WTC11 (cell line): ENCODE data around the gene ZNF492. TPM values are rescaled to one million over a fixed set of nuclear protein-coding genes. Genes with fewer than 3 reads are reported as not detected.

Source experiments
- ATAC-seq: fragments of 200-7000 bp; cut with Tn5 transposase; 2 replicates; pipeline ENCODE4 v1.10.0; 2021; ENCODE audit warnings: mild to moderate bottlenecking, moderate library complexity
- CTCF ChIA-PET: fragments of 300-600 bp; sonication (Branson Sonifier 250); formaldehyde crosslinking; loops from one replicate; lab custom pipeline; 2021; ENCODE audit warnings: antibody characterized with exemption; lab: Charles Lee
- POLR2A ChIA-PET: fragments of 350-600 bp; sonication (Branson Sonifier 250); formaldehyde crosslinking; loops from one replicate; lab custom pipeline; 2021; ENCODE audit warnings: antibody characterized with exemption; lab: Charles Lee
- DNase-seq: peaks from one replicate; pipeline ENCODE4 v3.0.0; 2021; ENCODE audit warnings: low spot score
- H3K27ac Mint-ChIP-seq: 2 replicates; pipeline ENCODE4 v1.8.0; 2021; ENCODE audit warnings: mixed read lengths
- H3K27me3 Mint-ChIP-seq: 2 replicates; pipeline ENCODE4 v1.8.0; 2021; ENCODE audit warnings: low read depth, mild to moderate bottlenecking, moderate library complexity, mixed read lengths
- H3K36me3 Mint-ChIP-seq: 2 replicates; pipeline ENCODE4 v1.8.0; 2021; ENCODE audit warnings: mixed read lengths
- H3K4me1 Mint-ChIP-seq: 2 replicates; pipeline ENCODE4 v1.8.0; 2022; ENCODE audit warnings: mixed read lengths
- H3K4me3 Mint-ChIP-seq: 2 replicates; pipeline ENCODE4 v1.8.0; 2021; ENCODE audit warnings: mild to moderate bottlenecking, moderate library complexity, mixed read lengths
- H3K9me3 Mint-ChIP-seq: 2 replicates; pipeline ENCODE4 v1.8.0; 2021; ENCODE audit warnings: mixed read lengths
- AFF4 ChIP-seq: sonication (generic); formaldehyde crosslinking; IDR thresholded peaks from 2 replicates; pipeline ENCODE4 v1.8.1; 2023; ENCODE audit warnings: mild to moderate bottlenecking, missing genetic modification reagents, borderline replicate concordance
- CREM ChIP-seq: sonication (generic); formaldehyde crosslinking; IDR thresholded peaks from 2 replicates; pipeline ENCODE4 v1.8.1; 2022; ENCODE audit warnings: mild to moderate bottlenecking, missing genetic modification reagents, moderate library complexity
- CTCF ChIP-seq: fragments of 200-600 bp; IDR thresholded peaks from 2 replicates; pipeline ENCODE4 v1.8.0; 2022; ENCODE audit warnings: antibody characterized with exemption
- E2F1 ChIP-seq: sonication (generic); formaldehyde crosslinking; IDR thresholded peaks from 2 replicates; pipeline ENCODE4 v1.8.0; 2022; ENCODE audit warnings: mild to moderate bottlenecking, missing genetic modification reagents
- GABPB1 ChIP-seq: sonication (generic); formaldehyde crosslinking; IDR thresholded peaks from 2 replicates; pipeline ENCODE4 v1.8.1; 2023; ENCODE audit warnings: mild to moderate bottlenecking, missing genetic modification reagents
- ZBTB21 ChIP-seq: sonication (generic); formaldehyde crosslinking; IDR thresholded peaks from 2 replicates; pipeline ENCODE4 v1.8.1; 2023; ENCODE audit warnings: mild to moderate bottlenecking, missing genetic modification reagents, borderline replicate concordance
- ZNF425 ChIP-seq: fragments of 250-450 bp; sonication (Bioruptor Pico); conservative IDR thresholded peaks from 2 replicates; pipeline ENCODE4 v1.9.0; 2021; ENCODE audit warnings: mild to moderate bottlenecking
- total RNA-seq: library from RNA; stranded (reverse); gene quantifications from 3 replicates; pipeline ENCODE4 v1.2.3, GENCODE V29; 2021
- TF ChIP-seq, protein P1 (sequence below): sonication (generic); formaldehyde crosslinking; IDR thresholded peaks from 2 replicates; pipeline ENCODE4 v1.8.0; 2023; ENCODE audit warnings: missing genetic modification reagents
- TF ChIP-seq, protein P2 (sequence below): sonication (generic); formaldehyde crosslinking; IDR thresholded peaks from 2 replicates; pipeline ENCODE4 v1.8.1; 2022; ENCODE audit warnings: low read depth, missing genetic modification reagents, borderline replicate concordance
- TF ChIP-seq, protein P3 (sequence below): sonication (generic); formaldehyde crosslinking; IDR thresholded peaks from 2 replicates; pipeline ENCODE4 v1.8.1; 2022; ENCODE audit warnings: low read depth, mild to moderate bottlenecking, moderate library complexity, missing genetic modification reagents, borderline replicate concordance
- TF ChIP-seq, protein P4 (sequence below): sonication (generic); formaldehyde crosslinking; IDR thresholded peaks from 2 replicates; pipeline ENCODE4 v1.8.1; 2023; ENCODE audit warnings: mild to moderate bottlenecking, missing genetic modification reagents, moderate library complexity

Gene ZNF492
- total RNA-seq, 1 experiment from 2014 or later: 0.17 TPM

- ATAC-seq (no peak), DNase-seq (no peak)
- POLR2A ChIA-PET: no interaction called here
- H3K4me1 Mint-ChIP-seq: no peaks in the 10 kb centered on the region
- H3K27ac Mint-ChIP-seq: no peak overlapping the region
- peaks cover 18% of the 10 kb centered on the region for H3K27me3 Mint-ChIP-seq
- no peak overlapping the region for H3K4me3 Mint-ChIP-seq
- H3K36me3 Mint-ChIP-seq: peaks cover 62% of the 10 kb centered on the region
- peaks cover 71% of the 10 kb centered on the region for H3K9me3 Mint-ChIP-seq
- no peak for TF ChIP-seq AFF4 (CRISPR knock-in tag)
- TF ChIP-seq ZBTB21 (CRISPR knock-in tag): no peak
- TF ChIP-seq, protein P1, sequence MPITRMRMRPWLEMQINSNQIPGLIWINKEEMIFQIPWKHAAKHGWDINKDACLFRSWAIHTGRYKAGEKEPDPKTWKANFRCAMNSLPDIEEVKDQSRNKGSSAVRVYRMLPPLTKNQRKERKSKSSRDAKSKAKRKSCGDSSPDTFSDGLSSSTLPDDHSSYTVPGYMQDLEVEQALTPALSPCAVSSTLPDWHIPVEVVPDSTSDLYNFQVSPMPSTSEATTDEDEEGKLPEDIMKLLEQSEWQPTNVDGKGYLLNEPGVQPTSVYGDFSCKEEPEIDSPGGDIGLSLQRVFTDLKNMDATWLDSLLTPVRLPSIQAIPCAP (CRISPR knock-in tag): no peak
- TF ChIP-seq, protein P2, sequence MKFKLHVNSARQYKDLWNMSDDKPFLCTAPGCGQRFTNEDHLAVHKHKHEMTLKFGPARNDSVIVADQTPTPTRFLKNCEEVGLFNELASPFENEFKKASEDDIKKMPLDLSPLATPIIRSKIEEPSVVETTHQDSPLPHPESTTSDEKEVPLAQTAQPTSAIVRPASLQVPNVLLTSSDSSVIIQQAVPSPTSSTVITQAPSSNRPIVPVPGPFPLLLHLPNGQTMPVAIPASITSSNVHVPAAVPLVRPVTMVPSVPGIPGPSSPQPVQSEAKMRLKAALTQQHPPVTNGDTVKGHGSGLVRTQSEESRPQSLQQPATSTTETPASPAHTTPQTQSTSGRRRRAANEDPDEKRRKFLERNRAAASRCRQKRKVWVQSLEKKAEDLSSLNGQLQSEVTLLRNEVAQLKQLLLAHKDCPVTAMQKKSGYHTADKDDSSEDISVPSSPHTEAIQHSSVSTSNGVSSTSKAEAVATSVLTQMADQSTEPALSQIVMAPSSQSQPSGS (CRISPR knock-in tag): no peak
- no peak for TF ChIP-seq GABPB1 (CRISPR knock-in tag)
- TF ChIP-seq CTCF: no peak
- no peak for TF ChIP-seq E2F1 (CRISPR knock-in tag)
- no peak for TF ChIP-seq ZNF425
- TF ChIP-seq, protein P3, sequence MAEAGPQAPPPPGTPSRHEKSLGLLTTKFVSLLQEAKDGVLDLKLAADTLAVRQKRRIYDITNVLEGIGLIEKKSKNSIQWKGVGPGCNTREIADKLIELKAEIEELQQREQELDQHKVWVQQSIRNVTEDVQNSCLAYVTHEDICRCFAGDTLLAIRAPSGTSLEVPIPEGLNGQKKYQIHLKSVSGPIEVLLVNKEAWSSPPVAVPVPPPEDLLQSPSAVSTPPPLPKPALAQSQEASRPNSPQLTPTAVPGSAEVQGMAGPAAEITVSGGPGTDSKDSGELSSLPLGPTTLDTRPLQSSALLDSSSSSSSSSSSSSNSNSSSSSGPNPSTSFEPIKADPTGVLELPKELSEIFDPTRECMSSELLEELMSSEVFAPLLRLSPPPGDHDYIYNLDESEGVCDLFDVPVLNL (CRISPR knock-in tag): no peak
- TF ChIP-seq CREM: no peak
- TF ChIP-seq, protein P4, sequence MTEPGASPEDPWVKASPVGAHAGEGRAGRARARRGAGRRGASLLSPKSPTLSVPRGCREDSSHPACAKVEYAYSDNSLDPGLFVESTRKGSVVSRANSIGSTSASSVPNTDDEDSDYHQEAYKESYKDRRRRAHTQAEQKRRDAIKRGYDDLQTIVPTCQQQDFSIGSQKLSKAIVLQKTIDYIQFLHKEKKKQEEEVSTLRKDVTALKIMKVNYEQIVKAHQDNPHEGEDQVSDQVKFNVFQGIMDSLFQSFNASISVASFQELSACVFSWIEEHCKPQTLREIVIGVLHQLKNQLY (CRISPR knock-in tag): no peak
- TF ChIP-seq, all 79 proteins: peak for 0
- CTCF ChIA-PET: no interaction called here
Observed at GRCh38 chr19:22609630-22610029, 24.5 kb upstream of the ZNF492 start.
